22Rv1 (cell line): ENCODE data around the gene ZNF608.

Experiments used
- ZFX ChIP-seq: fragments of 450-650 bp; IDR thresholded peaks from 2 replicates; pipeline ENCODE4 v1.6.1; 2017; ENCODE audit warnings: antibody characterized with exemption, borderline replicate concordance
- TF ChIP-seq, protein P1 (sequence below): fragments of 450-650 bp; IDR thresholded peaks from 2 replicates; pipeline ENCODE4 v1.5.1; 2017; ENCODE audit warnings: mild to moderate bottlenecking

DNA sequence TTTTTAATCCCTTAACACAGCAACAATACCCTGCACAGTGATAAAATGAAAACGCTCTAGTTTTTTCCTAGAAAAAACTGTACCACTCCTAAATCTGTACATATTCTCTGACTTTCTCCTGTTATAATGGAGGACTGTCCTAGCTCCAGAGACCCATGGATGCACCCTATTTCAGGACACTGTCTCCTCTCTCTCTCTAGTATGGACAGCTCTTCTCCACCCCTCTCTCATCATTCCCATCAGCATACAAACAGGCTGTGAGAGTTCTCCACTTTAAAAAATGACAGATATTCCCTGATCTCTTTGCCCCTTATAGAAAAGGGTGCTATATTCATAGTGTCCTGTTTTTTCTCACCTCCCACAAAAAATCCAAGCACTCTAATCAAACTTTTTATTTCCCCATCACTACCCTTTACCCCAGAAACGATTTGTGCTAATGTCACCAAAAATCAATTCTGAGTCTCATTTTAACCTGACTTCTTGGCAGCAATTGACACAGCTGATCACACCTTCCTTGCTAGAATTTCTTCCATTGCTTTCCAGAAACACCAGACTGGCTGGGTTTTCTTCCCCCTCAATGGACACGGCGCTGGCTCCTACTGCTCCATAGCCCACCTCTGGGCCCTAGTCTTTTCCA is 20.7 kb downstream of the ZNF608 start:
- TF ChIP-seq, protein P1, sequence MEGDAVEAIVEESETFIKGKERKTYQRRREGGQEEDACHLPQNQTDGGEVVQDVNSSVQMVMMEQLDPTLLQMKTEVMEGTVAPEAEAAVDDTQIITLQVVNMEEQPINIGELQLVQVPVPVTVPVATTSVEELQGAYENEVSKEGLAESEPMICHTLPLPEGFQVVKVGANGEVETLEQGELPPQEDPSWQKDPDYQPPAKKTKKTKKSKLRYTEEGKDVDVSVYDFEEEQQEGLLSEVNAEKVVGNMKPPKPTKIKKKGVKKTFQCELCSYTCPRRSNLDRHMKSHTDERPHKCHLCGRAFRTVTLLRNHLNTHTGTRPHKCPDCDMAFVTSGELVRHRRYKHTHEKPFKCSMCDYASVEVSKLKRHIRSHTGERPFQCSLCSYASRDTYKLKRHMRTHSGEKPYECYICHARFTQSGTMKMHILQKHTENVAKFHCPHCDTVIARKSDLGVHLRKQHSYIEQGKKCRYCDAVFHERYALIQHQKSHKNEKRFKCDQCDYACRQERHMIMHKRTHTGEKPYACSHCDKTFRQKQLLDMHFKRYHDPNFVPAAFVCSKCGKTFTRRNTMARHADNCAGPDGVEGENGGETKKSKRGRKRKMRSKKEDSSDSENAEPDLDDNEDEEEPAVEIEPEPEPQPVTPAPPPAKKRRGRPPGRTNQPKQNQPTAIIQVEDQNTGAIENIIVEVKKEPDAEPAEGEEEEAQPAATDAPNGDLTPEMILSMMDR = no peak
- no peak for TF ChIP-seq ZFX
